Stimulated activated naive CD8-positive, alpha-beta T cell treated with anti-CD3 and anti-CD28 coated beads, Interleukin-15, amount 100 ng/mL, for 72 hours (primary cell): ENCODE data around the gene FOXK1.

Source experiments
- ATAC-seq: fragments of 150-1000 bp; cut with Tn5 transposase; 2 replicates; pipeline ENCODE4 v1.10.0; 2021; ENCODE audit warnings: mild to moderate bottlenecking, moderate library complexity
- DNase-seq, 2 donors: peaks; one replicate each; pipeline ENCODE4 v3.0.0; 2021 to 2022
- H3K27ac Mint-ChIP-seq, 2 donors: one replicate each; pipeline ENCODE4 v1.8.0; 2022; ENCODE audit warnings: mild to moderate bottlenecking in 2 of 2, mixed read lengths in 2 of 2, moderate library complexity in 2 of 2
- H3K27me3 Mint-ChIP-seq: one replicate; pipeline ENCODE4 v1.8.0; 2022; ENCODE audit warnings: mixed read lengths
- H3K4me1 Mint-ChIP-seq: one replicate; pipeline ENCODE4 v1.8.0; 2022; ENCODE audit warnings: mild to moderate bottlenecking, mixed read lengths
- H3K4me3 Mint-ChIP-seq, 2 donors: one replicate each; pipeline ENCODE4 v1.8.0; 2022; ENCODE audit warnings: mild to moderate bottlenecking in 2 of 2, mixed read lengths in 2 of 2, moderate library complexity in 1 of 2
- H3K9me3 Mint-ChIP-seq, 2 donors: one replicate each; pipeline ENCODE4 v1.8.0; 2022; ENCODE audit warnings: mixed read lengths in 2 of 2

FOXK1 gene

GRCh38 chr7:4820405-4820966 is 138.4 kb downstream of the FOXK1 start:
- H3K9me3 Mint-ChIP-seq, result no peaks in the 10 kb centered on the region

More at GRCh38 chr7:4820405-4820966, 138.4 kb downstream of the FOXK1 start:
- Mint-ChIP-seq H3K4me3 (no peak overlapping the region), H3K27ac (no peak overlapping the region), H3K27me3 (peaks cover 21% of the 10 kb centered on the region), H3K4me1 (no peaks in the 10 kb centered on the region)
- ATAC-seq (peak; percentile 18), DNase-seq (no peak)
